Pulmonary artery endothelial cell (primary cell): Measurements from ENCODE around the gene COL15A1. TPM values are rescaled to one million over a fixed set of nuclear protein-coding genes. Genes with fewer than 3 reads are reported as not detected.

Experiments used
- DNase-seq: peaks from one replicate; pipeline ENCODE4 v3.0.0-alpha.2; 2011; ENCODE audit warnings: low read depth, low spot score
- total RNA-seq: library from RNA; depleted of rRNA; stranded (reverse); fragments of >200 nt; gene quantifications from 2 replicates; pipeline ENCODE4 v1.2.3, GENCODE V29; 2014

The COL15A1 gene
- total RNA-seq, 1 donor from 2014 or later: not detected

DNA sequence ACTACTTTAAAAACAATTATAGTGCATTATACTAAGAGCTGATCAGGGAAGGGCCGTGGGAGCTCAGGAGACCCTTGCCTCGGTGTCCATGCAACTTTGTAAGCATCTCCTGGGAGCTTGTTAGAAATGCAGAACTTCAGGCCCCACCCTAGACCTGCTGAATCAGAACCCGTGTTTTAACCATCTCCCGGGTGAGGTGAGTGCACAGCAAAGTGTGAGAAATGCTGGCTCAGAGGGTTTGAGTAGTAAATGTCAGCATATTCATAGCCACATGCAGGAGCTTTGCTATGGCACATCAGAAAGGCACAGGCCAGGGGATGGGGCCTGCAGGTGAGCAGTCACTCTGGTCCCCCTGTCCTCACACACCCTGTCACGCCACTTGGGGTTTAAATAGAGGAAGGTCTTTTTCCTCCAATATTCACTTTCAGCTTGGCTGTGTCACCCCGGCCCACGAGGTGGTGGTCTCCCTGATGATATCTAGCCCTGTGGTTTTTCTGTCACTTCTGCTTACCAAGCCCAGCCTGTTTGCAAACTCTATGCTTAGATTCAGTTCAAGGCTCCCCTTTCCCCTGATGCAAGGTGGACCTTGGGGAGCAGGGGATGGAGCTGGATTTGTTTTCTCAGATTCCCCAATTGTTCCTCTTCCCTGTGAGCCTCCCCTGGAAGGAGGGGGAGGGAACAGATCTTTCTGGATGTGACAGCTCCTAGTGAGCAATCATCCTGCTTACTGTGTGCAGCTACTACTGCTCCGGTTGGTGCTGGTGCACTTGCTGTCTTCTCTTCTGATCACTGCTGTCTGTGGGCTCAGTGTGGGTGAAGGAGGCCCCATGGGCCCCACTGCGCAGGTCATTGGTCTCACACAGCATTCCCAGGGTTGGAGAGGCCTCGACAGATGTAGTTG is 109.4 kb downstream of the COL15A1 start:
- DNase-seq: no peak

DNA sequence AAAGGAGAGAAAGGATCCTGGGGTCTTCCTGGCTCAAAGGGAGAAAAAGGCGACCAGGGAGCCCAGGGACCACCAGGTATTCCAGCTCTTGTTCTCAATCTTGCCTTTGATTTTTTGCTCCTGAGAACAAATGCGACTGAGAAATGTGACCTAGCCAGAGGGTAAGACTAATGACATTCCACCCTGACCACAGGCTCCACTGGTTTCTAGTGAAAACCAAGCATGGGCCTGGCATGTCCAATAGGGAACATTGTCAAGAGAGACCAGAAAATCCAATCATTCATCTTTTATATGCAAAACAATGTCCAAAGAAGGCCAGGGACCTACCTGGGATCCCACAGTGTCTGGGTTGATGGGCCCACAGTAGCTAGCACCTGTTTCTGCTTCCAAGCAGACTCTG is 110.9 kb downstream of the COL15A1 start:
- no peak for DNase-seq

DNA sequence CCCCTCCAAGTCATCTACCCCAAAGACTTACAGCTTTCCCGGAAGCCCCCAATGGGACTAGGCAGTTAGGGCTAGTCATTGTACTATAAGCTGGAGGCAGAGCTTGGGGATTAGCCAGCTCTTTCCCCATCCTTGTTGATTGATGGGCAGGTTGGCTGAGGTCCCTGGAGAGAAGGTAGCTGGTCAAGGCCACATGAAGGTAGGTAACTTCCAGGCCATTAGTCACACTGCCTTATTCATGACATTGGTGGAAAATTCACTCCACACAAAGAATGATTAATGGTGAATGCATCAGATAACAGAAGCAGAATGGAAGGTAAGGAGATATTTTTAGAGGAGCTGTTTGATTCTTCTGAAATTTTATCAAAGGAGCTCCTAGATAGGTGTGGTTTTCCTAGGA is 111.7 kb downstream of the COL15A1 start:
- DNase-seq: no peak

DNA sequence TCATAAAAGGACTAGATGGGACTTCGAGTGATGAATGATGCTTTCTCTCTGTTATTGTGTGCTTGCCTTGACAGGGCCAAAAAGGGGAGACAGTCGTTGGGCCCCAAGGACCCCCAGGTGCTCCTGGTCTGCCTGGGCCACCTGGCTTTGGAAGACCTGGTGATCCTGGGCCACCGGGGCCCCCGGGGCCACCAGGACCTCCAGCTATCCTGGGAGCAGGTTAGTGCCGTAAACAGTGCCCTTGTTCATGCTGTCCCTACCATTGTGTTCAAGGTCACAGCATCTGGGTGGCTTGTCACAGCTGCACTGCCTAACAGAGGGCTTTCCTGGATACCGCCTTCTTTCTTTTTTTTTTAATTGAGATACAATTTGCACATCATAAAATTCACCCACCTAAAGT is 112.5 kb downstream of the COL15A1 start:
- DNase-seq: no peak

DNA sequence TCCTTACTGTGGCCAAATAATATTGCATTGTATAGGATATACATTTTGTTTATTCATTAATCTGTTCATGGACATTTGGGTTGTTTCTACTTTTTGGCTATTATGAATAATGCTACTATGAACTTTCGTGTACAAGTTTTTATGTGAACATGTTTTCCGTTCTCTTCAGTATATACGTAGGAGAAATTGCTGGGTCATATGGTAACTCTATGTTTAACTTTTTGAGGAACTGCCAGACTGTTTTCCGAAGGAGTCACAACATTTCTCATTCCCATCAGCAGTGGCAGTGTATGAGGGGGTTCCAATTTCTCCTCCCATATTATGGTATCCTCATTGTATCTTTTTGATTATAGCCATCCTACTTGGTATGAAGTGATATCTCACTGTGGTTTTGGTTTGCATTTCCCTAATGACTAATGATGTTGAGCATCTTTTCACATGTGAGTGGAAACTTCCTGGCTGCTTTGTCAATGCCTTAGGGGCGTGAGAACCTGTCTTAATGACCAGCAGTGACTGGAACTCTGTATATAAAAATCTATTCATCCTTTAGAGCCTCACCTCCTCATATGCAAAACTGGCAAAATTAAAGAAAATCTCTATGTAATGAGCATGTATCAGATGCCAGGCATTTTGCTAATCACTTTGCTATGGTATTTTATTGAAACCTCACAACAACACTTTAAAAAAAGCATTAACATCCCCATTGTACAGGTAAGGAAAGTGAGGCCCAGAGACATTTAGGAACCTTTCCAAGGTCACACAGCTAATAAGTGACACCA is 113.4 kb downstream of the COL15A1 start:
- DNase-seq: no peak

DNA sequence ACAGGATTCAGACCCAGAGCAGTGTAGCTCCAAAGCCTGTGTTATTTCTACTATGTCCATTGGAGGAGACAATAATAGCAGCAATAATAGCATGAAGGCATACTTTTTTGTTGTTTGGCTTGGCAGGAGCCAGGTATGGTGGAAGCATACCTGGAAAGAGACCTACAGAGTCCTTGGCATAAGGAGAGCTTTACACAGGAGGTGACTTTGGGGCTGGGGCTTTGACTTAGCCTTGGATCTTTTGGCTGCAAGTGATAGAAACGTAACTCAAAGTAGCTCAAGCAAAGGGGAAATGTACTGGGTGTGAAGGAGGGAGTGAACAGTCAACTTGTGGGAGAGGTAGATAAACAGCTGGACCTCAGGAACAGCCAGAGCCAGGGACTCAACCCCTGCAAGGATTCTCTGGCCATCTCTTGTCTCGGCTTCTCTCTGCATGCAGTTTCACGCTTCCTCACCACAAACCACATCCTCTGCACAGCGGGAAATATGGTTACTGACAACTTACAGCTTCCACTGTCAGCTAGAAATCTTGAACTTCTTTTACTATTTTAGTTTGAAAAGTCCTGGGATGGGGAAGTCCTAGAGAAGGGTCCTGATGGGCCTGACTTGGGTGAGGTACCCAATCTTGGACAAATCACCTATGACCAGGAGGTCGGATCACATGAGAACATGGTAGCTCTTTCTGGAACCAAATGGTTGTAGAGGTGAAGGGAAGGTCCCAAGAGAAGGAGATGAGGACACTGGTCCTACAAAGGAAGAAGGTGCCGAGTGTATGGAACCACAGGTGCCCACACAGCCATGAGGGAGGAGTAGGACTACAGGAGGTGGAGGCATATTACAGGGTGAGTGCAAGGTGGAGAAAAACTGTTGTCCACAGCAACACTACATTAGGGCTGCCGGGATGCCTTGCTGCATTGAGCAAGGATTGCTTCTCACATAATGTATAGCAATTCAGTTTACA is 114.2 kb downstream of the COL15A1 start:
- no peak for DNase-seq

DNA sequence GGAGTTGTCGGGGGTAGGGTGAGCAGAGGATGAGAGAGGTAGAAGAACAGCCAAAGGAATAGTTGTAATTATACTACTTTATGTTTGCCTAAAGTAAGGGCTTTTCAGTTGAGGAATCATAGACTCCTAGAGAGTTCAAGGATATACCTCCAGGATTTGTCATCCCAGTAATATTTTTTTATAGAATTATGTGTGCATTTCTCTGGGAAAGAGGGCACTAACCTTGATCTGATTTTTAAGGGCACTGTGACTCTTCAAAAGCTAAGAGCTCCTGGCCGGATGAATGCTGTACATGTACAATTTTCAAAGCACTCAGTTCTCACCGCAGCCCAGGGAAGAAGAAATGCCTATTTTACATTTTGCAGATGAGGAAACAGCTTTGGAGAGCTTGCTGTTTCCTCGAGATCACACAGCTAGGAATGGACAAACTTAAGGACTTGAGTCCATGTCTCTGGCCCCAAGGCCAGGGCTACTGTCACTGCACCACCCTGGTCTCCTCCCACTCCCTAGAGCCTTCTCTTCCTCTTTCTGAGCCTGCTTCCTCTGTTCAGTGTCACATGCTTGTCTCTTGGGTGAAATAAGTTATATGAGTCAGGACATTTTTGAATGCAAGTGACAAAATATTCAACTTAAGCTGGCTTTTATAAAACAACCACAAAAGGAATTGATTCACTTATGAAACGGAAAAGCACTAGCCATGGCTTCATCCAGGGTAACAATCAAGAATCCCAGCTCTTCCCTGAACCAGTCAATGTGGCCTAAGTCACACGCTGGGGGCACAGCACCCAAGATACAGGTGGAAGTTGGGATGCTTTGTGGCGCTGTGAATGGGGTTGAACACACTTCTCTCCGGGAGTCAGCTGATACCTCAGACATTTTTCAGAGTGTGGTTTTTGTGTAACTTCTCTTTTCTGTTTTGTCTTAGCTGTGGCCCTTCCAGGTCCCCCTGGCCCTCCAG is 115.5 kb downstream of the COL15A1 start:
- no peak for DNase-seq

DNA sequence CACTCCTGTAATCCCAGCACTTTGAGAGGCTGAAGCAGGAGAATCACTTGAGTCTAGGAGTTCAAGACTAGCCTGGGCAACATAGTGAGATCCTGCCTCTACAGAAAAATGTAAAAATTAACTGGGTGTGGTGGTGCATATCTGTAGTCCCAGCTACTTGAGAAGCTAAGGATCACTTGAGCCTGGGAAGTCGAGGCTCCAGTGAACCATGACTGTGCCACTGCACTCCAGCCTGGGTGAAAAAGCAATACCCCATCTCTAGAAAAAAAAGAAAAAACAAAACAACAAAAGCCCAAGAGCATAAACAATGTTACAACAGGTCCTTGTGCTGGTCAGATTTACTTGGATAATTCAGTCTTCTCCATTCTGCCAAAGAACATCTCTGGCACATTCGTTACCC is 116.9 kb downstream of the COL15A1 start:
- no peak for DNase-seq

DNA sequence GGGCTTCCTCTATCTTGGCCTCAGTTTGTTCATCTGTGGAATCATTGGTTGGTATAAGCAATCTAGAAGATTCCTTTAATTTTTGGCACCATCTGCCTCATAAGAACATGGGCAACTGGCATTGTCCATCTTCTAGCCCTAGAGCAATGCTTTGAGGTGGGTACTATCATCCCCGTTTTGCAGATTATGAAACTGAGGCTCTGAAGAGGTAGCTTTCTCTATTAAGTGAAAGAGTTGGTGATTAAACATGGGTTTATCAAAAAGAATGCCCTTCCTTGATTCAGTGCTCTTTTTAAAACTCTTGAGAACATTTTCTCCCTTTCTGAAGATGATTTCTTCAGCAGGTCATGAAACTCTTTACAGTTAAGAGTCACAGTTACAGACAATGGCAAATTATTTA is 118.8 kb downstream of the COL15A1 start:
- no peak for DNase-seq

DNA sequence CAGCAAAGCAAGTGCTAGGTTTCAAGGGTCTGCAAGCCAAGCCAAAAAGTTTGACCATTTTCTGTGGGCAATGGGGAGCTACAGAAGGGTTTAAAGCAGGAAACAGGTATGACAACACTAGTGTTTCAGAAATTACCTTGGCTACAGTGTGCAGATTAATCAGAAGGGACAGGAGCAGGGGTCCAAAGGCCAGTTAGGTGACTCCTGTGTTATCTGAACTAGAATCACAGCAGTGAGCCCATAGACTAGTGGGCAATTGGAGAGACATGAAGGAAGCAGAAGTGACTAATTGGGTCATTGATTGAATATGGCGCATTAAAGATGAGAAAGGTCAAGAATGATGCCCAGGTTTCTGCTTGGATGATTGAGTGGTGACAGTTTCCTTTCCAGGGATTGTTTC is 119.8 kb downstream of the COL15A1 start:
- no peak for DNase-seq

DNA sequence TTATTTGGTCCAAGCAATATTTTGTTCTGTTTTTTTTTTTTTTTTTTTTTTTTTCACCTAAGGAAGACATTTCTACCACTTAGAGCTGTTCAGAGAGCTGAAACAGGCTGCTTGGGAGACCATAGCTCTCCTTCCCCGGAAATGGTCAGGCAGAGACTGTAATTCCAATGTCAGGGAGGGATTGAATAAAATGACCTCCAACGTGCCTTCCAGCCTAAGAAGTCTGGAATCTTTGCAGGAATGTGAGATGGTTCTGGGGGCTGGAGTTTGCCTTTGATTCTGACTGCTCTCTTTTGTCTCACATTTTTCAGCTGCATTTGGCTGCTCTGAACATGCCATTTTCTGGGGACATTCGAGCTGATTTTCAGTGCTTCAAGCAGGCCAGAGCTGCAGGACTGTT is 122.9 kb downstream of the COL15A1 start:
- DNase-seq: no peak

DNA sequence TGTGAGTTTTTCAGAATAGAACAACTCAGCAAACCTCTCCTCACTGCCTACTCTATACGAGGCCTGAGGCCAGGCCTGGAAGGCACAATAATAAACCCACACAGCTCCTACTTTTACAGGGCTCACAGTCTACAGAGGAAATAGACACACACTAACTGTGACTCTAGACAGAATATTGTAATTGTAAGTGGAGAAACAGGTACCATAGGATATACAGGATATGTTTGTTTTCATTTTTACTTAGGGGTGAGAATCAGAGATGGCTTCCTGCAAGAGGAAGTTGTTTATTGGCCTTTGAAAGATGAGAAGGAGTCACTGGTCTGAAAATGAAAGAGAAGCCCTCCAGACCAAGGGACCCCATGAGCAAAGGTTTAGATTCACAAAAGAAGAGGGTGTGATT is 125.4 kb downstream of the COL15A1 start:
- no peak for DNase-seq

DNA sequence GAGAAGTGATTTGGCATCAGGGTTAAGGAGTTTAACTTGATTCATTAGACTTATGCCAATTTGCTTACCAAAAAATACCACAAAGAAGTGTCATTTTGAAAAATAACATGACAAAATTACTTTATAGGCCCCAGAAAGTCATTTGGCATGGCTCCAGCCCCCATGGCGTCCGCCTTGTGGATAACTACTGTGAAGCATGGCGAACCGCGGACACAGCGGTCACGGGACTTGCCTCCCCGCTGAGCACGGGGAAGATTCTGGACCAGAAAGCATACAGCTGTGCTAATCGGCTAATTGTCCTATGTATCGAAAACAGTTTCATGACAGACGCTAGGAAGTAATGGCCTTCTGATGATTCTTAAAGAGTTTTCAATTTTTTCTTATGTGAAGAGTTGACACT is 125.8 kb downstream of the COL15A1 start:
- no peak for DNase-seq

DNA sequence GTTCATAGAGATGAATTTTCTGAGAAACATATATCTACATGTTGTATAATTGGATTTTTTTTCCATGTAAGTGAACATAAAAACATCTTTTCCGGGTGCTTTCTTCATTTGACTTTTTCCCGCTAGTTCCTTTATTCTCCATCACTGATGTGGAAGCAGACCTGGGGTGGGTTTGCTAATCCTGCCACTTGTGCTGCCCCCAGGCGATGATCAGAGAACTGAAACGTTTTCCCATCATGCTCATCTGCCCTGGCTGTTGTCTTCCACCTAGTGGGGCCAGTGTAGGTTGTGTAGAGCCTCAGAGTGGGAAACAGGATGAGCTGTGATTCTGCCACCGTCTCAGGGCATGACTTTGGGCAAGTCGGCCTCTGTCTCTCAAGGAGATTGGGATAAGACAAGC is 127.0 kb downstream of the COL15A1 start:
- DNase-seq: no peak

DNA sequence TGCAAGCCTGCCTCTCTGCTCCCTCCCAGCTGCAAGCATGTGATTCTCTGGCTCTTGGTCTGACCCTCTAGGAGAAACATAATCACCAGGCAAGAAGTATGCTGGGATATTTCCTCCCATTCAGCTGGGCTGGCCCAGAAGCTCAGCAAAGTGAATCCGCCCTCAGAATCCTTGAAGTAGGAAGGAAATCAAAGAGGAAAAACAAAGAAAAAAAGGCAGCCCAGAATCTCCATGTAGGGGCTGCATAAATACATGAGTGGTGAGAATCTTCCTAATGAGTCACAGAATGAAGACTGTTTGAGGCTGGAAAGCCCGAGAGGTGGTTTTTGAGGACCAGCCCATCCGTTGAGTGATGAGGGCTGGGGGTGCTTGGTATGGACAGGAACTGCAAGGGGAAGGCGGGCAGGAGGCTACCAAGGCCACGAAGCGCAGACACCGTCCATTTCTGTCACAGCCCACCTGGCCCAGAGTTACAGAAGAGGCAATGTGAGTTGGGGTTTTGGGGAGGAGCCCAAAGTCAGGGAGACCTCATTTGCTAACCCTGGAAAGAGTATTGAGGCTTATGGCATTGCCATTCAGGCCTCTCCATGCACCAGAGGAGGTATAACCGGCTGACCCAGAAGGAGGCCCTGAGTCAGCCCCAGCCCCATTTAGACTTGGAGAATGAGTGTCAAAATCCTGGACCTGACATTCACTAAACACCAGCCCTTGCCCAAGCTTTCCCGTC is 127.8 kb downstream of the COL15A1 start:
- DNase-seq: no peak

DNA sequence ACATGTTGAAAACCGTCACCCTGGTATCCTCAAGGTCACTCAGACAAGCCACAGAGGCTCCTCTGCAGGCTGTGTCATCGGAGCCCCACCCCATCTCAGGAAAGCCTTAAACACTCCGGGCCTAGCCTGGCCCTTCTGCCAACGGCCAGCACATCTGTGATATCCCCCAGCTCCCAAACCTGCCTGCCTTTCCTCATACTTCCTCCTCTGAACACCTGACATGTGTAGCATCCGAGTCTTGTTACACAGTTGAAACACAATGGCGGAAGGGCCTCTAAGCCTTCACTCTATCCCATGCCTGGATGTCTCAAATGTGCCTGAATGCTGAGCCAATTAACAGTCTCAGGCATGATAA is 128.3 kb downstream of the COL15A1 start:
- DNase-seq: no peak

DNA sequence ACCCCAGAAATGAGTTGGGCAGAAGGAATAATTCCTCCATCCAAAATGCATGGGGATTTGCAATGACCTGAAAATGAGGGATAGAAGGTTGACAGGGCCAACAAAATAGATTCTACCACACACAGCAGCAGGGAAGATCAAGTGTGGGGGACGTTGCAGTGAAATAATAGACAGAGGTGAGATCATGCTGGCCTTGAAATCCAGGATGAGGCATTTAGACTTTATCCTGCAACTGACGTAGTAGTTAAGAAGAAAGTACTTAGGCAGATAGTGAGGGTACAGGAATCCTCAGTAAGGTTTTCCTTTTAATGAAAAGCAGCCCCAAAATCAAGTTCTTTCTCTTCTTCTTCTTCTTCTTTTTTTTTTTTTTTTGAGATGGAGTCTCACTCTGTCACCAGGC is 129.6 kb downstream of the COL15A1 start:
- DNase-seq: no peak

DNA sequence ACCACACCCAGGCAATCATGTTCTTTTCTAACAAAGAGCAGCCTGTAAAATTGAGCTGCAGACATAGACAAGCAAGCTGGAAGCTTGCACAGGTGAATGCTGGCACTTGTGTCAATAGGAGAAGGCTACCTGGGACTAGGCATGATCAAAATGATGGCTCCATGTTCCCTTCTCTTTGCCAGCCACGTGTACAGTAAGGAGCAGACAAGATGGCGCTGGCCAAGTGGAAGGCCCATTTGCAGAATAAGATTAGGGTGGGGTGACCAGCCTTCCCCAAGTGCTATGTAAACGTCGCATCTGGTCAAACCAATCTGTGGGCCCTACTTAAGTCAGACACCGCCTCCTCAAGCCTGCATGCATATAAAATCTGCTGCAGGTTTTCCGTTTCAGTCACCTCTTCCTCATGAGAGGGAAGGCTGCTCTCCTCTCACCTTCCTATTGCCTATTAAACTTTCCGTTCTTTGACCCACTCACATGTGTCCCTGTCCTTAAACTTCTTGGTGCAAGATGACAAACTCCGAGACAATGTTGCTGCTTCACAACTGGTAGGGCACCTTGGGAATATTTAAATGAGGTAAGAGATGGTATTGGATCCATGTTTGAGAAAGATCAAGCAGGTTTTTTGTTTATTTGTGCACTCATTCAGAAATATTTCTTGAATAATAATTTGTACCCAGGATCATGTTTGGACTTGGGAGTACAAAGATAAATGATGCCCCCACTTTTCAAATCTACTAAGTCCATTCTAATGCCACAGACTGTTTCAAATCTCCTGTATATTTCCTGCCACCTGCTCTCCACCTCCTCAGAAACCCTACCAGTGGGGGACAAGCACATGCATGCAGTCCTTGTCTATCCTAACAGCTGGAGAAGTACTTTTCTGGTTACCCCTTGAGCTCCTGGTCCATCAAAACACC is 130.5 kb downstream of the COL15A1 start:
- no peak for DNase-seq

DNA sequence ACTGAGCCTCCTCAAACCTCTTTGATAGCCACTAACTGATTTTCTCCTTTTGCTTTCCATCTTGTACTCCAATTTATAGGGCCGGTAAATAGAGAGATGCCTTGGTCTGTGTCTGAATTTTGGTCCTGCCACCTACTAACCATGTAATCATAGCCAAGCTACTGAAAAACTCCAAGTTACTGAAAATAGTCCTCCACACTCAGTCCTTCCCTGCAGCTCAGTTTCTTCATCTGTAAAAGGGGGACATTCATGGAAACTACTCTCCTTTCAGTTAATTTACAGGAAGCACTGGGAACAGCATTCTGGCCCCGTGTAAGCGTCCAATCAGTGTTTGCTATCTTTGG is 131.2 kb downstream of the COL15A1 start:
- DNase-seq: no peak
